ELF-1 (cell line): ENCODE measurements around the gene SFPQ.
"Not testable (repeated sequence)": the region's sequence is repeated elsewhere in the genome, so short reads cannot be mapped to it uniquely, and the experiment has no call there.

Source experiments
- DNase-seq: peaks from one replicate; pipeline ENCODE4 v3.0.0-alpha.2; 2016; ENCODE audit warnings: low read depth, low spot score

SFPQ gene

GRCh38 chr1:35187816-35188342, 5.1 kb downstream of the SFPQ start:
- DNase-seq, result no peak

GRCh38 chr1:35186239-35186638, 6.7 kb downstream of the SFPQ start:
- DNase-seq, result no peak

- DNase-seq, result no peak
Measured at GRCh38 chr1:35185200-35185599, 7.7 kb downstream of the SFPQ start.

- DNase-seq, result no peak
Measured at GRCh38 chr1:35184495-35185199, 8.3 kb downstream of the SFPQ start.

DNA sequence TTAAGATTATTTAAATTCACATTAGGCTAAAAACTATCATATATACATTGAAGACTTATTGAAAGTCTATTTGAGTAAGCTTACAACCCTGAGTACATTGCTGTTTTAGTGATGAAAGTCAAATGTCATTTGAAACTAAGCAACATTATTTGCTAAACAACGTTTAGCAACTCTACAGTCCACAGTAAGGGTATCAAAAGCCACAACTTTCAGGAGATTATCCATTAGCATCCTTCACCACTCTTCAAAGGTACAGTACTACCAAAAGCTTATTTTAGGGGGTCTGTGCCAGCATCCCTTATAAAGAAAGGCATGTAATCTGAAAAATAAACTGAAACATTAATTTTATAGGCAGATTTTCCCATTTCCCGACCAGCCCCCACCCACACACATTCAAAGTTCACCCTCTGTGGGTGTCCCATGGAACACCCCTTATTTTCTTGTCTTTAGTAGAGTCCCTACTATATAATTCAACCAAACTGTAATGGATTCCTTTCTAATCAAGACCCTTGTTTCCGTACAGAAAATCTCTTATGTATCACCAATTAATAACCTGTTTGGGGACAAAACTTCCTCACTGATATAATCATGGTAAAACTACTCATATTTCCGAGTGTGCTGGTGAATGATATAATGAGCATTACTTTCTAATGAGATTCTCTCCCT, 11.0 kb downstream of the SFPQ start:
- DNase-seq, result no peak

DNA sequence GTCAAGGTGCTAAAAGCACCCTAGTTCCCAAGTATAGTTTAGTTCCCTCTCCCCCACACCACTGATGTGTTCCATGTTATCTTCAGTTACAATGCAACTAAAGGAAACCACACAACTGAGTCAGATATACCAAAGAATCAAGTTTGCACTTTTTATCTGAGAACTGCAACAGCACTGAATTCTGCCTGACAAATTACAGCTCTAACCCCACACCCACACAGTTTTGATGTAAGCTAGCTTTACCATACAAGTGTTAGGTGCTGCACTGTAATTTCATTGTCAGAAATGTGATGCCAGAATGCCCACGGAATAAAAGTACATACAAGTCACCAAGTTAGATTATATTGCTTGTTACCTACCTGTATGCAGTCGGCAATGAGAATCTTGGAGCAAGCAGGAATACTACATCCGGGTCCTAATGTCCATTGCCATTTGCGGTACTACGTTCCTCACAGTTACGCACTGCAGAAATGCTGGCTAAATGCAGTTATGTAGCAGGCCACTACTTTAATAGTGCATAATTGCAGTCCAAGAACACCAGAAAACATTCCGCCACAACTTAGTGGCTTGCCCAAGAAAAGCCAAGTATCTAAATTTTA, 12.1 kb downstream of the SFPQ start:
- DNase-seq, result no peak

DNA sequence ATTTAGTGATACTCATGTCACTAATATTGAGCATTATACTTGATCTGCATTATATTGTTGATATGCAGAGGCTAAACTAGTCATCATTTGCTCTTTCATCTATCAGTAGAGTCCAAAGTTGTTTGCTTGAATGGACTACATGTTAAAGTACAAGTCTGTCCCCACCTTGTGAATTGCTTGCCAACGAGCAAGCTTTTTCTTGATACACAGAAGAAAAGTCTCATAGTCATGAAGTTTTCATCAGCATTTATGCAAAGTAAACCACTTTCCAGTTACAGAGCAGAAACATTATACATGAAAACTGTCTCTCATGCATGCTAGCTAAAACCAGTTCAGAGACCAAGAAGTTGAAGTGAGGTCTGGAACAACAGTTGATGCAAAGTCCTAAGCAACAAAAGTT, 13.0 kb downstream of the SFPQ start:
- no peak for DNase-seq

DNA sequence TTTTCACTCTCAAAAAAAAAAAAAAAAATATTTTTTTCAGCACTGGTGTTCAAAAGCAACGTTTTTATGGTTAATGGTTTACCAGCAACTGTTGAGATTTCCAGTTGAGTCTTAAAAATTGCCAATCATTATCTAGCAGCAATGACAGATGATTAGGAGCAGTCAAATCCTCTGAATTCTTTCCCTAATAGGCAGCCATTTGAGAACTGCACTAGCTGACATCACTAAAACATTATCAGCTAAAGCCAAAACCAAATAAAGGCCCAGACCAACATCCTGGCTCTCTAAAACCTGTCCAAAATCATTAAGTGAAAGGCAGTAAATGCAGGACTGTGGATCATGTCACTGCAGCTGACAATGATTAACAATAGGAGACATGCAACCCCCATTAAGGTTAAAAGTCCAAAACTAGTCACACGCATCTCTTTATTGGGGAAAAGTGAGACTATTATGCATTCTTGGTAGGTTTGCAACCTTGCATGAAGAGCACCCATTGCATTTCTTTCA, 14.0 kb downstream of the SFPQ start:
- no peak for DNase-seq

- no peak for DNase-seq
Measured at GRCh38 chr1:35178295-35178695, 14.7 kb downstream of the SFPQ start.

DNA sequence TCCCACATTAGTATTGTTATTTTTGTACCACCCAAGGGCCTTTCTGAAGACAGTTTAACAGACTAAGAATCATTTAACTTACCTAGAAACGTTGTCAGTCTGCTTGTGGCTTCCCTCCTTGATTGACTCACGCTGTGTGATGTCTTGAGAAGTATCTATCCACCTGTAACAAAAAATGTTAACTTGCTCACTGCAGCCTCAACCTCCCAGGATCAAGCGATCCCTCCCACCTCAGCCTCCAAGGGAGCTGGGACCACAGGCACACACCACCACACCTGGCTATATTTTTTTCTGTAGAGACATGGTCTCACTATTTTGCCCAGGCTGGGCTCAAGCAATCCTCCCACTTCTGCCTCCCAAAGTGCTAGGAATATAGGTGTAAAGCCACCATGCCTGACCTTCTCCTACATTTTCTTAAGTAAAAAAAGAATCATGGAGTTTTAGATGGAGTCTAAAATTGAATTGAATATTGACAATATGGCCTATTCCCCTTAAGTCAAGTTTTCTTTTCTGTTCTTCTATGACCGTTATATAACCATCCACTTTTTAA, 15.6 kb downstream of the SFPQ start:
- DNase-seq, result no peak

- no peak for DNase-seq
Measured at GRCh38 chr1:35175602-35176001, 17.3 kb downstream of the SFPQ start.

- DNase-seq, result no peak
Measured at GRCh38 chr1:35175098-35175576, 17.8 kb downstream of the SFPQ start.

DNA sequence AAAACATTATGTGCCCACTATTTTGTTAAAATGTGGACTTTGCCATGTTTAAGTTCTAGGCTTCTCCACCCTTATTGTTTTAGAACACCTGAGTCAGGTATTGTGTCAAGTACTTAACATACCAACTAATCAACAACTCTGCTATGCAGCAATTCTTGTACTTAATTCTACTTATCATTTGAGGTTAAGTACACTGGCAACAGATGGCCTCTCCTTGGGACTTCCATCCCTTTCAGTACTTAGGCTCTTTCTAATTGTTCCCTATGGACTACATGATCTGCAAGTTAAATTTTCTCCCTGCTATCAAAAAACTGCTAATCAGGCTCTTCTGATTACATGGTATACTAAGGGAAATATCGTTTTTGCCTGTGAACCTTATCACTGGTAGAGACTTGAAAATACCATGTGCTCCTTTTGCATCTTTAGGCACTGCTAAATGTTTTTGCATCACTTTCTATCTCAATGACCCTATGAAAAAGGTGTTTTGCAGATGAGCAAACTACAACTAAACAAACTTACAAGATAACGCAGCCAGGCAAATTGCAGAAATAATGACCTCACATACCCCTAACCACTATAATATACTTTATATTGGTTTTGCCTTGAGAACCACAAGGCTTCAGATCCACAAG, 18.9 kb downstream of the SFPQ start:
- no peak for DNase-seq

- DNase-seq, result no peak
Measured at GRCh38 chr1:35173491-35173890, 19.5 kb downstream of the SFPQ start.

DNA sequence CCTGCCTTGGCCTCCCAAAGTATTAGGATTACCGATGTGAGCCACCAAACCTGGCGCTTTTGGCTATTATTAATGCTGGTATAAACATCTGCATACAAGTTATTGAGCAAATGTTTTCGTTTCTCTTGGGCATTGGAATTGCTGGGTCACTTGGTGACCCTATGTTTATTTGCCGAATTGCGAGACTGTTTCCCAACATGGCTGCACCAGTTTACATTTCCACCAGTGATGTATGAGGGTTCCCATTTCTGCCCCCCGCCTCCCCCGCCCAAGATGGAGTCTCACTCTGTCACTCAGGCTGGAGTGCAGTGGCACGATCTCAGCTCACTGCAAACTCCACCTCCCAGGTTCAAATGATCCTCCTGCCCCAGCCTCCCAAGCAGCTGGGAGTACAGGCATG, 20.9 kb downstream of the SFPQ start:
- no peak for DNase-seq

DNA sequence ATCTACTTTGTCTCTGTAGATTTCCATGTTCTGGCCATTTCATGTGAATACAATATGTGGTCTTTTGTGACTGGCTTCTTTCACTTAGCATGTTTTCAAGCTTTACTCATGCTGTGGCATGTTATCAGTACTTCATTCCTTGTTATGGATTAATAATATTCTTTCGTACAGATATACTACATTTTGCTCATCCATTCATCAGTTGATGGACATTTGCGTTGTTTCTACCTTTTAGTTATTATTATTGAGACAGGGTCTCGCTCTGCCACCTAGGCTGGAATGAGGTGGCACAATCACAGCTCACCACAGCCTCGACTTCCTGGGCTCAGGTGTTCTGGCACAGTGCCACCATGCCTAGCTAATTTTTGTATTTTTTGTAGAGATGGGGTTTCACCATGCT, 21.4 kb downstream of the SFPQ start:
- DNase-seq, result no peak

DNA sequence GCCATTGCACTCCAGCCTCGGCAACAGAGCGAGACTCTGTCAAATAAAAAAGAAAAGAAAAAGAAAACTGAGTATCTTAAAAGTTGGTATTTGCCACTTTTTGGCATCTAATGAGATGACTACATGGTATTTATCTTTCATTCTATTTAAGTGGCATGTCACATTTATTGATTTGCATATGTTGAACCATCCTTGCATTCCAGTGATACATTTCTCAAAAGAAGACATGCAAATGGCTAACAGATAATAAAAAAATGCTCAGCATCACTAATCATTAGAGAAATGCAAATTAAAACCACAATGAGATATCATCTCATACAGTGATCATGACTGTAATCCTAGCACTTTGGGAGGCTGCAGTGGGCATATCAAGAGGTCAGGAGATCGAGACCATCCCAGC, 28.1 kb downstream of the SFPQ start:
- no peak for DNase-seq

DNA sequence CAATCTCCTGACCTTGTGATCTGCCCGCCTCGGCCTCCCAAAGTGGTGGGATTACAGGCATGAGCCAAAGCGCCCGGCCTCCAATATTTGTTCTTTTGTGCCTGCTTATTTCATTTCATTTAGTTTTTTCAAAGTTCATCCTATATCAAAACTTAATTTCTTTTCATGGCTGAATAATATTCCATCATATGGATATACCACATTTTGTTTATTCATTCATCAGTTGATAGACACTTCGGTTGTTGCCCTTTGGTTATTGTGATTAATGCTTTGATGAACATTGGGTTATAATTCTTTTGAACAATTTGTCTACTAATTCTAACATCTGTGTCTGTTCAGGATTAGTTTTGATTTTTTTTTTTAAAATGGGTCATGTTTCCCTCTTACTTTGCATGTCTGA, 41.7 kb downstream of the SFPQ start:
- DNase-seq, result no peak

GRCh38 chr1:35145892-35146549, 46.9 kb downstream of the SFPQ start:
- not testable (repeated sequence) for DNase-seq

- no peak for DNase-seq
Measured at GRCh38 chr1:35143737-35144508, 49.0 kb downstream of the SFPQ start.
